ENCODE measurements around the gene ELAC2. TPM values are rescaled to one million over a fixed set of nuclear protein-coding genes. Genes with fewer than 3 reads are reported as not detected.

ELAC2 gene
- total and polyA plus RNA-seq, 4 experiments from 2014 or later: 35.0 to 73.2 (median 59.4) TPM

- POLR2A ChIA-PET (ENCODE audit: partially characterized antibody): no interaction called here
- Mint-ChIP-seq H3K36me3 (no peaks in the 10 kb centered on the region), H3K27me3 (peaks cover 0 to 2% of the 10 kb centered on the region in 2 donors), H3K27ac (no peak overlapping the region), H3K9me3 (peaks cover 0 to 23% (median 6%) of the 10 kb centered on the region in 8 donors), H3K4me1 (no peaks in the 10 kb centered on the region), H3K4me3 (no peak overlapping the region)
- no peak for DNase-seq
- Histone ChIP-seq H3K36me3 (ENCODE audit: insufficient read depth, low read length) (no peaks in the 10 kb centered on the region), H3K4me3 (ENCODE audit: low read length in 2 of 2) (no peak overlapping the region), H3K9me3 (ENCODE audit: control insufficient read depth in 1 of 2, low read length in 2 of 2) (no peaks in the 10 kb centered on the region), H3K27ac (ENCODE audit: low read depth, low read length) (no peak overlapping the region), H3K4me1 (ENCODE audit: insufficient read depth, low read length) (no peaks in the 10 kb centered on the region), H3K27me3 (ENCODE audit: insufficient read depth, low read length) (no peaks in the 10 kb centered on the region)
- CTCF ChIA-PET (ENCODE audit: partially characterized antibody): interaction anchor here (1.4 kb wide), 1 partner anchor 12 kb away, joined by 3 read pairs; no protein-coding TSS in a partner anchor
- intact Hi-C loops (cut with micrococcal nuclease): no loop called here
Observed at GRCh38 chr17:12955521-12955920, 62.3 kb downstream of the ELAC2 start.

GRCh38 chr17:12953156-12953555 is 64.7 kb downstream of the ELAC2 start:
- intact Hi-C loops (cut with micrococcal nuclease): no loop called here
- Histone ChIP-seq H3K36me3 (ENCODE audit: insufficient read depth, low read length) (no peaks in the 10 kb centered on the region), H3K4me1 (ENCODE audit: insufficient read depth, low read length) (no peaks in the 10 kb centered on the region), H3K4me3 (ENCODE audit: low read length in 2 of 2) (no peak overlapping the region), H3K27ac (ENCODE audit: low read depth, low read length) (no peak overlapping the region), H3K9me3 (ENCODE audit: control insufficient read depth in 1 of 2, low read length in 2 of 2) (no peaks in the 10 kb centered on the region), H3K27me3 (ENCODE audit: insufficient read depth, low read length) (no peaks in the 10 kb centered on the region)
- Mint-ChIP-seq H3K36me3 (no peaks in the 10 kb centered on the region), H3K27me3 (peaks cover 0 to 2% of the 10 kb centered on the region in 2 donors), H3K4me1 (no peaks in the 10 kb centered on the region), H3K27ac (no peak overlapping the region), H3K4me3 (no peak overlapping the region), H3K9me3 (peaks cover 0 to 16% (median 4%) of the 10 kb centered on the region in 8 donors)
- ChIA-PET CTCF (ENCODE audit: partially characterized antibody) (no interaction called here), POLR2A (ENCODE audit: partially characterized antibody) (no interaction called here)
- DNase-seq: no peak

- no peak overlapping the region for H3K4me3 Mint-ChIP-seq
- no peaks in the 10 kb centered on the region for H3K9me3 ChIP-seq (ENCODE audit: control insufficient read depth in 1 of 2, low read length in 2 of 2)
- no peak overlapping the region for H3K27ac ChIP-seq (ENCODE audit: low read depth, low read length)
- no peaks in the 10 kb centered on the region for H3K4me1 Mint-ChIP-seq
- H3K36me3 ChIP-seq (ENCODE audit: insufficient read depth, low read length): no peaks in the 10 kb centered on the region
- no peaks in the 10 kb centered on the region for H3K4me1 ChIP-seq (ENCODE audit: insufficient read depth, low read length)
- H3K9me3 Mint-ChIP-seq: peaks cover 0 to 13% (median 2%) of the 10 kb centered on the region in 8 donors
- H3K36me3 Mint-ChIP-seq: no peaks in the 10 kb centered on the region
- ChIA-PET CTCF (ENCODE audit: partially characterized antibody) (no interaction called here), POLR2A (ENCODE audit: partially characterized antibody) (no interaction called here)
- peaks cover 1 to 5% of the 10 kb centered on the region in 2 donors for H3K27me3 Mint-ChIP-seq
- H3K27me3 ChIP-seq (ENCODE audit: insufficient read depth, low read length): no peaks in the 10 kb centered on the region
- intact Hi-C loops (cut with micrococcal nuclease): no loop called here
- no peak for DNase-seq
- no peak overlapping the region for H3K4me3 ChIP-seq (ENCODE audit: low read length in 2 of 2)
- H3K27ac Mint-ChIP-seq: peak overlapping the region in 1 of 7 donors; percentile 36
Observed at GRCh38 chr17:12952012-12952411, 65.8 kb downstream of the ELAC2 start.

GRCh38 chr17:12947047-12947446 is 70.8 kb downstream of the ELAC2 start:
- H3K36me3 ChIP-seq (ENCODE audit: insufficient read depth, low read length): no peaks in the 10 kb centered on the region
- CTCF ChIA-PET (ENCODE audit: partially characterized antibody): no interaction called here
- Mint-ChIP-seq H3K27ac (no peak overlapping the region), H3K4me1 (no peaks in the 10 kb centered on the region), H3K36me3 (no peaks in the 10 kb centered on the region), H3K9me3 (peaks cover 0 to 4% (median 0%) of the 10 kb centered on the region in 8 donors), H3K4me3 (no peak overlapping the region), H3K27me3 (peaks cover 1 to 8% of the 10 kb centered on the region in 2 donors)
- DNase-seq: no peak
- intact Hi-C loops (cut with micrococcal nuclease): no loop called here
- POLR2A ChIA-PET (ENCODE audit: partially characterized antibody): no interaction called here
- H3K4me1 ChIP-seq (ENCODE audit: insufficient read depth, low read length): no peaks in the 10 kb centered on the region
- H3K4me3 ChIP-seq (ENCODE audit: low read length in 2 of 2): no peak overlapping the region
- H3K27me3 ChIP-seq (ENCODE audit: insufficient read depth, low read length): no peaks in the 10 kb centered on the region
- no peaks in the 10 kb centered on the region for H3K9me3 ChIP-seq (ENCODE audit: control insufficient read depth in 1 of 2, low read length in 2 of 2)
- H3K27ac ChIP-seq (ENCODE audit: low read depth, low read length): no peak overlapping the region

Other genes starting within 250 kb of the ELAC2 start
- gene ARHGAP44, start 228.5 kb downstream of the ELAC2 start, total RNA-seq: not detected
- under 1 TPM in 1 of 2 donors, not detected in 1; 0.07 TPM for gene ARHGAP44, start 228.5 kb downstream of the ELAC2 start, polyA plus RNA-seq

Data from CD4-positive, alpha-beta memory T cell (primary cell).